Liver (tissue), 3 donors: ENCODE results near the gene RFPL1.

ENCODE experiments used
- ATF3 ChIP-seq: IDR thresholded peaks from 2 replicates; pipeline ENCODE4 v1.6.1; 2016; ENCODE audit warnings: antibody characterized with exemption
- CTCF ChIP-seq: fragments of 150-350 bp; IDR thresholded peaks from 2 replicates; pipeline ENCODE4 v1.5.1; 2017; ENCODE audit warnings: improper control_type of control experiment, low read depth, low read length; ENCODE audit not compliant: missing input control
- EGR1 ChIP-seq, 2 donors: IDR thresholded peaks; 2 replicates each; pipeline ENCODE4 v1.6.1; 2016 to 2018; ENCODE audit warnings: antibody characterized with exemption in 2 of 2, low read depth in 2 of 2
- FOXA2 ChIP-seq: IDR thresholded peaks from 2 replicates; pipeline ENCODE4 v1.6.1; 2016; ENCODE audit warnings: antibody characterized with exemption
- GABPA ChIP-seq, 2 donors: IDR thresholded peaks in 1 of 2; conservative IDR thresholded peaks in 1 of 2; 2 replicates each; pipeline ENCODE4 v1.6.1; 2016; ENCODE audit warnings: antibody characterized with exemption in 2 of 2, mild to moderate bottlenecking in 1 of 2, moderate library complexity in 1 of 2
- JUND ChIP-seq, 2 donors: IDR thresholded peaks; 2 replicates each; pipeline ENCODE4 v1.6.1; 2016; ENCODE audit warnings: antibody characterized with exemption in 2 of 2
- RAD21 ChIP-seq, 2 donors: IDR thresholded peaks; 2 replicates each; pipeline ENCODE4 v1.6.1; 2016; ENCODE audit warnings: antibody characterized with exemption in 2 of 2, mild to moderate bottlenecking in 2 of 2
- REST ChIP-seq: IDR thresholded peaks from 2 replicates; pipeline ENCODE4 v1.6.1; 2016; ENCODE audit warnings: antibody characterized with exemption, mild to moderate bottlenecking
- SP1 ChIP-seq: IDR thresholded peaks from 2 replicates; pipeline ENCODE4 v1.6.1; 2018; ENCODE audit warnings: antibody characterized with exemption, mild to moderate bottlenecking
- YY1 ChIP-seq: IDR thresholded peaks from 2 replicates; pipeline ENCODE4 v1.6.1; 2016; ENCODE audit warnings: antibody characterized with exemption, mild to moderate bottlenecking
- donor health status: healthy.
- donor health status: healthy.

GRCh38 chr22:29443861-29444792, 5.7 kb downstream of the RFPL1 start:
- TF ChIP-seq FOXA2 (no peak), CTCF (no peak), JUND (IDR thresholded peaks at IDR 0.05) (no peak), REST (no peak), GABPA (IDR thresholded peaks at IDR 0.05 in 1 of 2, conservative IDR thresholded peaks at IDR 0.05 in 1 of 2) (no peak), SP1 (no peak), RAD21 (IDR thresholded peaks at IDR 0.05) (no peak), EGR1 (IDR thresholded peaks at IDR 0.05; ENCODE audit: low read depth in 2 of 2) (no peak), ATF3 (no peak), YY1 (no peak)
